Suprapubic skin (tissue), 4 donors: ENCODE data around the gene ZNF584. TPM values are rescaled to one million over a fixed set of nuclear protein-coding genes. Genes with fewer than 3 reads are reported as not detected.

Experiments used
- DNase-seq, 2 donors: peaks; one replicate each; pipeline ENCODE4 v3.0.0-alpha.2; 2019; ENCODE audit warnings: low spot score in 2 of 2
- H3K27ac ChIP-seq: fragments of 200-600 bp; sonication (generic); one replicate; pipeline ENCODE4 v1.5.1; 2019
- H3K27me3 ChIP-seq: fragments of 200-600 bp; sonication (generic); one replicate; pipeline ENCODE4 v1.5.1; 2019
- H3K36me3 ChIP-seq: fragments of 200-600 bp; sonication (generic); one replicate; pipeline ENCODE4 v1.5.1; 2019
- H3K4me1 ChIP-seq: fragments of 200-600 bp; sonication (generic); one replicate; pipeline ENCODE4 v1.5.1; 2019
- H3K4me3 ChIP-seq: fragments of 200-600 bp; sonication (generic); one replicate; pipeline ENCODE4 v1.5.1; 2019; ENCODE audit warnings: mild to moderate bottlenecking
- H3K9me3 ChIP-seq: fragments of 200-600 bp; sonication (generic); one replicate; pipeline ENCODE4 v1.5.1; 2019
- CTCF ChIP-seq, 2 donors: fragments of 200-600 bp in 1 of 2; fragments of 450-650 bp in 1 of 2; sonication (generic) in 1 of 2; IDR thresholded peaks; one replicate each; pipeline ENCODE4 v1.5.1; 2016 to 2019; ENCODE audit warnings: antibody characterized with exemption in 2 of 2, mild to moderate bottlenecking in 1 of 2, moderate library complexity in 1 of 2
- EP300 ChIP-seq: sonication (generic); formaldehyde crosslinking; IDR thresholded peaks from one replicate; pipeline ENCODE4 v1.6.1; 2017; ENCODE audit warnings: antibody characterized with exemption
- POLR2A ChIP-seq, 2 donors: fragments of 450-650 bp; IDR thresholded peaks; one replicate each; pipeline ENCODE4 v1.6.1; 2017; ENCODE audit warnings: antibody characterized with exemption in 2 of 2, mild to moderate bottlenecking in 2 of 2, moderate library complexity in 2 of 2
- POLR2AphosphoS5 ChIP-seq, 3 donors: sonication (generic); formaldehyde crosslinking; IDR thresholded peaks; one replicate each; pipeline ENCODE4 v1.6.1; 2017; ENCODE audit warnings: antibody characterized with exemption in 3 of 3
- WGBS: methylation state at CpG from one replicate; pipeline ENCODE4 v1.1.5; 2018; 5-methylcytosine and 5-hydroxymethylcytosine counted together
- total RNA-seq, 4 donors: library from RNA; depleted of rRNA; stranded (reverse); fragments of >200 nt; gene quantifications; one replicate each; pipeline ENCODE4 v1.1.0, GENCODE V29; 2016

The ZNF584 gene
- total RNA-seq, 4 donors from 2014 or later = 15.8 to 21.2 (median 17.4) TPM

DNA sequence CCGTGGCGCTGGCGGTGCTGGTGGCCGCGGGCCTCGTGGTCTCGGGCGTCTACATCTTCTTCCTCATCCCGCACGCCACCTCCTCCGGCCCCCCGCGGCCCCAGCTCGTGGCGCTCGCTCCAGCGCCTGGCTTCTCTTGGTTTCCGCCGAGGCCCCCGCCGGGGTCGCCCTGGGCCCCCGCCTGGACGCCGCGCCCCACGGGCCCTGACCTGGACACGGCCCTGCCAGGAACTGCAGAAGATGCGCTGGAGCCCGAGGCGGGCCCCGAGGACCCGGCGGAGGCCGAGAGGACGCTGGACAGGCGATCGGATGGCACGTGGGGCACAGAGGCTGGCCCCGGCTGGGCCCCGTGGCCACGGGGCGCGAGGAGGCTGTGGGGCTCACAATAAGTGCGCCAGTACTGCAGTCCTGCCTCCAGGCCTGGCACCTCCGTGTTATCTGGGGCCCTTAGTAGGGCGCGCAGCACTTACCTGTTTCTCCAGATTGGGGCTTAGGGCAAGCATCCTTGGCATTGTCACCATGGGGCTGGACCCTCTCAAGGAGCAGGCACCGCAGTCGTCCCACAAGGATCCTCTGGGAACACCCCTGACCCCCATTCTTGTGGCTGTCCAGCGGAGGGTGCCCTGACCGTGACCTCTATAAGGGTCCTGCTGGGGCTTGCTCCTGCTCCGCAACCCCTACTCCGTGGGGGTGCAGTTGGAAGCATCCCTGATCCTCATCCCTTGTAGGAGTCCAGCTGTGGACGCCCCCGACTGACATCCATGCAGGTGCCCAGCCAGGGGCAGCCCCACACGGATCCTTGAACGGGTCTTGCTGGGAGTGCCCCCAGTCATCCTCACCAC, 11.5 kb upstream of the ZNF584 start:
- Histone ChIP-seq H3K9me3 (no peaks in the 10 kb centered on the region), H3K27me3 (peaks cover 18% of the 10 kb centered on the region), H3K4me1 (peaks cover 46% of the 10 kb centered on the region), H3K27ac (no peak overlapping the region), H3K36me3 (peaks cover 26% of the 10 kb centered on the region), H3K4me3 (peak overlapping the region; percentile 47)
- WGBS = 17% methylated on average over 1 of the region's 58 CpGs
- TF ChIP-seq EP300 = no peak
- TF ChIP-seq POLR2AphosphoS5 (IDR thresholded peaks at IDR 0.05) = no peak
- no peak for TF ChIP-seq CTCF (IDR thresholded peaks at IDR 0.05)
- no peak for TF ChIP-seq POLR2A (IDR thresholded peaks at IDR 0.05)
- peak in 1 of 2 donors; percentile 76 for DNase-seq

GRCh38 chr19:58397533-58398037, 10.9 kb upstream of the ZNF584 start:
- Histone ChIP-seq H3K4me3 (no peak overlapping the region), H3K9me3 (no peaks in the 10 kb centered on the region), H3K36me3 (peaks cover 23% of the 10 kb centered on the region), H3K4me1 (peaks cover 49% of the 10 kb centered on the region), H3K27ac (no peak overlapping the region), H3K27me3 (peaks cover 18% of the 10 kb centered on the region)
- 83% methylated on average over 2 of the region's 7 CpGs for WGBS
- DNase-seq = peak in 1 of 2 donors; percentile 63
- TF ChIP-seq CTCF (IDR thresholded peaks at IDR 0.05) (no peak), EP300 (no peak), POLR2AphosphoS5 (IDR thresholded peaks at IDR 0.05) (no peak), POLR2A (IDR thresholded peaks at IDR 0.05) (no peak)

DNA sequence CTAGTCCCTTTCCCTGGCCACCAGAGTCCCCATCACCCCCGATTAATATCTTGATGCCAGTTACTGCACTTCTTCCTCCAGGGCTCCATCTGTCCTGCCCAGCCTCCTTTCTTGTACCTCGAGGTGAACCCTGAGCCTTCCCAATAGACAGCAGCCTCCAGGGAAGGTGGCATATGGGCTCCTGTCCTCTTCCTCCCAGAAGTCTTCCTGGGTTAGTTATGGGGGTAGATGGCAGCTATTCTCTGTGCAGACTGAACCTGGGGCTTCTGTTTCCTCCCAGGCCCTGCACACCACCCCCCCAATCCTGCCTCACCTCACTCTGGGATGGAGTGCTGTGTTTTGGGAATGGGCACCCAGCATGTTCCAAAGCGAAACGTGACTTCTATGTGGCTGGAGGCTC, 10.4 kb upstream of the ZNF584 start:
- peaks cover 18% of the 10 kb centered on the region for H3K27me3 ChIP-seq
- TF ChIP-seq POLR2AphosphoS5 (IDR thresholded peaks at IDR 0.05) = no peak
- H3K4me1 ChIP-seq = peaks cover 49% of the 10 kb centered on the region
- no peaks in the 10 kb centered on the region for H3K9me3 ChIP-seq
- peak in 1 of 2 donors; percentile 59 for DNase-seq
- no peak overlapping the region for H3K4me3 ChIP-seq
- H3K27ac ChIP-seq = no peak overlapping the region
- peaks cover 18% of the 10 kb centered on the region for H3K36me3 ChIP-seq
- WGBS = 90% methylated on average over 4 of the region's 4 CpGs

DNA sequence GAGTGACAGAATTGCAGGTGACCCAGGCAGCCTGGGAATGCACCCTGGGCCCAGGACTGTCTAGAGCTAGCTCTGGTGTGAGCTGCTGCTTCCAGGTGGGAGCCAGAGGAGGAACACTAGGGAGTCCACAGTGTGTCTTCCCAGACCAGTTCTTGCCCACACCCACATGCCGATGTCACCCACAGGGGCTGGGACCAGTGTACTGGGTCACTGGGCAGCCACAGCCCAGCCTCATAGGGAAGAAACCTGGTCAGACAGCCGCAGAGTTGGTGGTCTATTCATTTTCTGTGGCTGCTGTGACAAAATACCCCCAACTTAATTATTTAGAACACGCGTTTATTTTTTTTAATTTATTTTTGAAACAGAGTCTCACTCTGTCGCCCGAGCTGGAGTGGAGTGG, 9.9 kb upstream of the ZNF584 start:
- Histone ChIP-seq H3K36me3 (peaks cover 14% of the 10 kb centered on the region), H3K27ac (no peak overlapping the region), H3K9me3 (no peaks in the 10 kb centered on the region), H3K27me3 (peaks cover 18% of the 10 kb centered on the region), H3K4me3 (no peak overlapping the region), H3K4me1 (peaks cover 49% of the 10 kb centered on the region)
- WGBS = 93% methylated on average over 6 of the region's 6 CpGs
- TF ChIP-seq POLR2A (IDR thresholded peaks at IDR 0.05) (no peak), CTCF (IDR thresholded peaks at IDR 0.05) (no peak), POLR2AphosphoS5 (IDR thresholded peaks at IDR 0.05) (no peak), EP300 (no peak)
- DNase-seq = no peak

DNA sequence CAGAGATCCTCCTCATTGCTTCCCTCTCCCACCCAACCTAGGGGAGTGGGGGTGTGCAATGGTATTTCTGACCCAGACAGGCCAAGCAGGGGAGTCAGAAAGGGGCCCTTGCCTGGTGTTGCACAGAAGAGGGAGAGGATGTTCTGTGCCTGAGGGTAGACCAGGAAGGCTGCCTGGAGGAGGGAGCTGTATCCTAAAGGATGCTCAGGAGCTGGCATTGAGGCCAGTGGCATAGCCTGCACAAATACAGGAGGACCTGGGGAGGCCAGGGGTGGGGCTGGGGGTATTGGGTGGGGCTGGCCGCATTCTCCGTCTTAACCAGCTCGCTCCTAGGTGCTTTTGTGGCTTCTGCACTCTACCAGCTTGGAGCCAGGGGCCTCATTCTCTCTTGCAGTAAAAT, 8.5 kb upstream of the ZNF584 start:
- H3K36me3 ChIP-seq = peaks cover under 1% of the 10 kb centered on the region
- WGBS = 73% methylated on average over 2 of the region's 3 CpGs
- no peak for TF ChIP-seq CTCF (IDR thresholded peaks at IDR 0.05)
- no peak for TF ChIP-seq POLR2A (IDR thresholded peaks at IDR 0.05)
- no peak for TF ChIP-seq EP300
- TF ChIP-seq POLR2AphosphoS5 (IDR thresholded peaks at IDR 0.05) = no peak
- H3K4me1 ChIP-seq = peaks cover 39% of the 10 kb centered on the region
- H3K9me3 ChIP-seq = no peaks in the 10 kb centered on the region
- no peak overlapping the region for H3K4me3 ChIP-seq
- DNase-seq = peak in 1 of 2 donors; percentile 65
- H3K27me3 ChIP-seq = peaks cover 18% of the 10 kb centered on the region
- H3K27ac ChIP-seq = no peak overlapping the region
